ENCODE measurements around the gene XRCC3.
A peak's percentile ranks its signal among the peaks of the same experiment; 100 is the strongest.

XRCC3 gene

DNA sequence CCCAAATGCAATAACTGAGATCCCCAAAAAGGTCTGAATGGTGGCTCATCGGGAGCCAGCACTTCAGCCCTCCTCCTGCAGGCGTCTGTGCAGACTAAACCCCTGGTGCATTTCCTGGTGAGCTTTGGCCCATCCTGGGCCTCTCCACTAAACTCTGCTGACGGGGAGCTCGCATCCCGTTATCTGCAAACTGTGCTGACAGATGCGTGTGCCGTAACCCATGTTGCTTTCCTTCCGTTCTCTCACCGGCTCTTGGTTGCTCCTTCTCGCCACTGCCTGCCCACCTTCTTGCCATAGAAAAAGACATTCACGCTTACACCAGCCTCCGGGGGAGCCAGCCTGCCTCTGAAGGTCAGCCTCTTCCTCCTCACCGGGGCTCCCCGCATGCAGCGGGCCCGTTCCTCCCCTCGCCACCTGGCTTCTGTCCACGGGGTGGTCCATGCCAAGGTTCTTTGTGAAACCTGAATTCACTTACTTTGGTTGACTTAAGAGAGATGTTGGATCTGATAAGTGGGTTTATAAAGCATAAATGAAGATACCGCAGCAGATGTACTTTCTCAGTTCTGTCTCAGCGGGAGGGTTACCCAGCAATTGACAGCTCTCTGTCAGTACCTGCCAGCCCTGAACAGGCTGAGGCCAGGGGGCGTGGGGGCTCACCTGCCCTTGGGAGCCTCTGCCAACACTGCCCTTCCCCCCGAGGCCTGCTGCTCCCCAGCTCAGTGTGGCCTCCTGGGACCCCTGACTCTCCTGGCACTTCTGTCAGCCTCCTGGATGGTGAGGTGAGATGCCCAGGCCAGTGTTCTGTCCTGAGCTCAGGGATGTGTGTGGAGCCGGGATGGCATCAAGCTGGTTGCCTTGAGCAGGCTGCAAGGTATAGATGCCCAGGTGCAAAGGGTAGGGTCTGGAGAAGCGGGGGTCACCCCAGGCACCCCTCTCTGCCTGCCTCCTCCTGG lies 14.5 kb upstream of the XRCC3 start:
- in situ Hi-C loops (cut with MboI; ENCODE audit: low pct_unique_long_range_greater_than_20kb, low sequenced_read_pairs) = no loop called here
- no peak for DNase-seq

DNA sequence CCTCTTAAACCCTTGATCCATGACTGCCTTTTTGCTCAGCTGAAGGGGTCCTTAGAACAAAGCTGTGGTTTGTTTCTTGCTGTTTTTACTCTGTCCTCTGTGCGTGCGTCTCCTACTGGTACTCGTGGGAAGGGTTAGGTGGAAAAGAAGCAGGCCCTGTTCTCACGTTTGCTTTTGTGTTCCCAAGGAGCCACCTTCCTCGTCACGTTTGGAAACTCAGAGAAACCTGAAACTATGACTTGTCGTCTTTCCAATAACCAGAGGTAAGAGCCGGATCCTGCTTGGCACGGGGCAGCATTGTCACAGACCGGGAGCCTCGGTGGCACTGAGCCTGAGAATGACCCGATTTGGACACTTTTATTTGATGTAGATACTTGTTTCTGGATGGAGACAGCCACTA lies 13.5 kb upstream of the XRCC3 start:
- in situ Hi-C loops (cut with MboI; ENCODE audit: low pct_unique_long_range_greater_than_20kb, low sequenced_read_pairs) = no loop called here
- no peak for DNase-seq

DNA sequence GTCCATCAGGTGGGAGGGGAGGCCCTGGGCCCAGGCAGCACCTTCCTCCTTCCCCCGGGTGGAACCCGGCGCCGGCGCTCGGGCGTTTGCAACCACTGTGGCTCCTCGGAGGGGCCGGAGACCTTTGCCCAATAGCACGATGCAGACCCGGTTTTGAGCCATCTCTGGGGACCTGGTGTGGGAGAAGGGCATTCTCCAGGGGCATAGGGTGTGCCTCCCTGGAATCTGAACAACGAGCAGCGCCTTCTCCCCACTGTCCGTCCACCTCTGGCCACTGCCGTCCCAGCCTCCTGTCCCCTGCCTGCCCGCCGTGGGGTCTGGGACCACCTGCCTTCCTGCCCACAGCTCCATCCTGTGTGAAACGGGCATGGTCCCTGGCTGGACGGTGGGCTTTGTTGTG lies 12.9 kb upstream of the XRCC3 start:
- in situ Hi-C loops (cut with MboI; ENCODE audit: low pct_unique_long_range_greater_than_20kb, low sequenced_read_pairs) = no loop called here
- DNase-seq = no peak

DNA sequence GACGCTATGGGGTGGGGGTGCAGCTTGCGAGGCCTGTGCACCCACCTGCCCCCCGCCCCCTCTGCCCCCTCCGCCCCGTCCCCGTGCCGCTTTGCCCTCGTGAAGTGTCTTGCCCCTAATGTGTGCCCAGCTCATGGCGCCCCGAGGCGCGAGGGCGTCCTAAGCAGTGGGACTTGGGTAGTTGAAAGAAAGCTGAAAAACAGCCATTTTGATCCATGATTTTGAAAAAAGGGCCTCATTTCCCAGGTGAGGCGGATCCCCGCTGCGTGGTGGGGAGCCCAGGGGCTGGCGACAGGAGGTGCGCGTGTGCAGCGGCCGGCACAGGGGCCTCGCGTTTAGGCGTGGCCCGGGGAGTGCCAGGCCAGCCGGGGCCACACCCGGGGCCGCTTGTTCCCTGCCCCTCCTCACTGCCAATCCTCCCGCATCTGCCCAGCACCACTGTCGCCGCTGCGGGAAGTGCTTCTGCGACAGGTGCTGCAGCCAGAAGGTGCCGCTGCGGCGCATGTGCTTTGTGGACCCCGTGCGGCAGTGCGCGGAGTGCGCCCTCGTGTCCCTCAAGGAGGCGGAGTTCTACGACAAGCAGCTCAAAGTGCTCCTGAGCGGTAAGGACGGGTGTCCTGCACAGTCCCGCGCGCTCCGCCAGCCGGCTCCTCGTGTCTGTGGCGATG lies 12.2 kb upstream of the XRCC3 start:
- DNase-seq = no peak
- in situ Hi-C loops (cut with MboI; ENCODE audit: low pct_unique_long_range_greater_than_20kb, low sequenced_read_pairs) = no loop called here

DNA sequence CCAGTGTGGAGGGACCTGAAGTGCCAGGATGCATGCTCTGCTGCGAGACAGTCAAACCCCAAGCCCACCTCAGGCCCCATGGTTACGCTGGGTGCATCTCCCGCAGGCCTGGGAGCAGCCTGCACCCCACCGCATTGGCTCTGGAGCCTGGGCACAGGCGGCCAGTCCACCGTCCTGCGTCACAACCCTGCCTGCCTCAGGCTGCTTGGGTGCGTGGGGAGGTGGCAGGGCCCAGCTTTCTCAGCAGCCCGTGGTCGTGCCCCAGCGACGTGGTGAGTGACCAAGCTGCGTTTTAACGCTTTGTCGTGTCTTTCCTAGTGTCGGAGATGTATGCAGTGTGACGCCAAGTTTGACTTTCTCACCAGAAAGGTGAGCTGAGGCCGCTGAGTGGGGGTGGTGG lies 11.2 kb upstream of the XRCC3 start:
- no peak for DNase-seq
- in situ Hi-C loops (cut with MboI; ENCODE audit: low pct_unique_long_range_greater_than_20kb, low sequenced_read_pairs) = no loop called here

DNA sequence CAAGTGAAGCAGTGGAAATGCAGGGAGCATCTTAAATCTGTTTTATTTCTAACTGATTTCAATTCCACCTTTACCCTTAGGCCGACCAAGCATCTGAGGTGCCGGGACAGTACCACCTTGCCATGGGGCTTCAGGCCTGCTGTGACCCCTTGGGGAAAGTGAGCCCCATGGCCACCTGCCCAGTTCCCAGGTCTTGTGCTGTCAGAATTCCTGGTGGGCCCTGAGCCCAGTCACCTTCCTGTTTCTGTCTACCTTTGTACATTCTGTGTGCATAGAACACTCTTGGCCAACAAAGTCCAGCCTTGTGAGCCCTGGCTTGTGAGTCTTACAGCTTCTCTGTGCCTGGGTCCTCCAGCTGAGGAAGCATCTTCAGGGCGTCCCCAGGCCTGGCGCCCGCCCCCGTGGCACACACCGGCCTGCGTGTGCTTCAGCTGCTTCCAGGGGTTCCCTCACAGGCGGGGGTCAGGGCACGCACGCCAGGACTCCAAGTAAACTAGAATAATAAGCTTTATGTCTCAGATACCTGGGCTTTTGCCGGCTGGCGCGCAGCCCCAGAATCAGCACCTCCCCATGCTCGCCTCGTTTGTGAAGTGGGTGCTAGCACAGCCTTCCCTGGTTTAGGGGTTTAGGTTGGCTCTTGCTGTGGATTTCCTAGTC lies 10.6 kb upstream of the XRCC3 start:
- in situ Hi-C loops (cut with MboI; ENCODE audit: low pct_unique_long_range_greater_than_20kb, low sequenced_read_pairs) = no loop called here
- no peak for DNase-seq

DNA sequence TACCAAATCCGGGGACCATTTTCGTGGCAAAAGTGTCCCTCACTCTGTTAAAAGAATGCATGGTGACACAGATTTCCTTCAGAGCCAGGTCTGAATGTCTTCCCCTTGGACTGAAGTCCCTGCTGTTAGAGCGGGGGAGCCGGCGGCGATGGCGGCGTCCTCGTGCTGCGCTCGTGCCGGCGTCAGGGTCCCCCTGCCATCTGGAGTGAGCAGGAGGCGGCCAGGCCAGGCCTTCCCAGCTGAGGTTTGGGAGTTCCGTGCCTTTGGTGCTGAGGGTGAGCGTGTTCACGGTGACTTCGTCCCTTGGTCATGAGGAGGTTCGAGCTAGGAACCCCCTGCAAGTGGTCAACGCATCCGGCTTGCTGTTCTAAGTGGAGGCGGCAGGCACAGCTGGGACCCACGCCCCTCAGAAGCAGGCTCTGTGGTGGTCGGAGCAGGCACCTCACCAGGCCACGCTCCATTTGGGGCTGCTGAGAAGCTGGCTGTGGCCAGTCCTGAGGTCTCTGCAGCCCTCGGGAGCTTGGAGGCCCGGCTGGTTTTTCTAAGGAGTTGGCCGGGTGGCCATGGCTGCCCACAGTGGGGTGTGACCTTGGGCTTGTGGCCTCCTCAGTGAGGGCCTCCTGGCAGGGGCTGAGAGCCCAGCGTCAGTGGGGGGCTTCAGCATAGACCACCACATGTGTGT lies 9.9 kb upstream of the XRCC3 start:
- no peak for DNase-seq
- in situ Hi-C loops (cut with MboI; ENCODE audit: low pct_unique_long_range_greater_than_20kb, low sequenced_read_pairs) = no loop called here

DNA sequence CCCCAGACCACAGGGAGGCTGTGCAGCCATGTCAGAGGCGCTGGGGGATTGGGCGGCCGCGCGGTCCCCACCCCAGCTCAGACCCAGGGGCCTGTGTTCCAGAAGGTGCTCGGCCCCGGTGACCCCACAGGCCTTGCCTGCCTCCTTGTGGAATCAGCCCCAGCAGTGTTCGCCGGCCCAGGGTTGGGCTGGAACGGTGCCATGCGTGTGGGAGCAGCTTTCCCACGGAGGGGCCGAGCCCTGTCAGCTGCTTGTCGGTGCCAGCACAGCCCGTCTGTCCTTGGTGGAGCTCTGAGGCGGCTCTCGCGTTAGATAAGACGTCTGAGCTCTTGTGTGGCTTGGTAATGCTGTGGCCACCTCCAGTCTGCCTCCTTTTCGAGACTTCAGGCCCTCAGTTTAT lies 8.9 kb upstream of the XRCC3 start:
- in situ Hi-C loops (cut with MboI; ENCODE audit: low pct_unique_long_range_greater_than_20kb, low sequenced_read_pairs) = no loop called here
- DNase-seq = no peak

DNA sequence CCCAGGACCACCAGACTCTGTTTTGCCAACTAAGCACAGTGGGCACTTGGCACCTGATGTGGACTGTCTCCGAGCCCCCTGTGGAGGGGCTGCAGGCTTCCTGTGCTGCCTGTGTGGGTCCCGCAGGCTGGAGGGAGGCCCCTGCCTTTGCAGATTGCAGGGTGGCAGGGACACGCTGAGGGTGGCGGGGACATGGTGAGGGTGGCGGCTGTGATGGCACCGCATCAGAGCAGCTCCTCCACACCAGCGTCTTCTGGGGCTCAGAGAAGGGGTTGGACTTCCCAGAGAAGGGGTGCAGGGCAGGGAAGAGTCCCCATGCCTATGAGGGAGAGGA lies 8.5 kb upstream of the XRCC3 start:
- DNase-seq = no peak
- in situ Hi-C loops (cut with MboI; ENCODE audit: low pct_unique_long_range_greater_than_20kb, low sequenced_read_pairs) = no loop called here

DNA sequence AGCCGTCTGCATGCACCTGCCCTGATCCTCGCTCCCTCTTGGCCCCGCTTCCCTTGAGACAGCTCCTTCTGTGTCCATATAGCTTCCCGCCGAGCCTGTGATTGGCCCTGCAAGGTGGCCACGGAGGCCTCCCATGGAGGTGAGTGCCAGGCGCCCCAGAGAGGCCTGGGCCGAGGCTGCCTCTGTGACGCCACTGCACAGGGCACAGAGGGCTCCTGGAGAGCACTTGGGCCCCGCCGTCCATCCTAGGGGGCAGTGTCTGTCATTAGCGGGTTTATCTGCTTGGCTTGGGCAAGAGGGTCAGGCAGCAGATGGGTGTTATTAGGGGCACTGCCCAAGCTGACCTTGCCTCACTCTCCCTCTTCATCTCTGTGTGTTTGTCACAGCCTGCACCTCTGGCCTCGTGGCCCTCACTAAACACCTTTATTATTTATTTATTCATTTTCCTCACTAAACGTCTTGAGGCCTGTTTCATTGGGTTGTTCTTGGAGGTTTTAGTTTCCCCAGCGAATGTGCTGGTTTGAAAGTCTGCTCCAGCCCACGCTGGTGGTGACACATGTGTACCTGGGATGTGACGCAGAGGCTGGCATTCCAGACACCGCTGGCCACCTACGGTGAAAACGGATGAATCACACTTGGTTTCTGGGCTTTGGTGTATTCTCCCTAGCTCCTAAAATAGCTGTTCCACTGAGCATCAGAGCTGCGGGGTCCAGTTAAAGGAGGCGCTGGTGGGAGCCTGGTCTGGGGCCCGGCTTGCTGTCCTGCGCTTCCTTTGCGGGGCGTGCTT lies 6.3 kb upstream of the XRCC3 start:
- in situ Hi-C loops (cut with MboI; ENCODE audit: low pct_unique_long_range_greater_than_20kb, low sequenced_read_pairs) = no loop called here
- no peak for DNase-seq

DNA sequence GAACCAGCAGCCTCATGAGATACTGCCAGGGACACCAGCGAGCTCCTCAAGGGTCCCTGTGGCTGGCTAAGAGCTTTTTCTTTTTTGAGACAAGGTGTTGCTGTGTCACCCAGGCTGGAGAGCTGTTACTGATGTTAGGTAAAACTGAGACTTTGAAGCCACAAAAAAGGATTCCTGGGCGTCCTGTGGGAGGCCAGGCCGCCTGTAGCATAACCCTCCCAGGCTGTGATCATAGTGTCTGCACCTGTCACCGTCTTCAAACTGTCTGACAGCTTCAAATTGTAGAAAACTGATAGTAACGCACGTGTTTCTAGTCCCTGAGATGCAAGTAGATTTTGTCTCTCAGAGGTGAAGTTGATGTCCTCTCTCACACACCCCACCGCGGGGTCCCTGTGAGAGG lies 4.5 kb upstream of the XRCC3 start:
- in situ Hi-C loops (cut with MboI; ENCODE audit: low pct_unique_long_range_greater_than_20kb, low sequenced_read_pairs) = no loop called here
- DNase-seq = no peak

DNA sequence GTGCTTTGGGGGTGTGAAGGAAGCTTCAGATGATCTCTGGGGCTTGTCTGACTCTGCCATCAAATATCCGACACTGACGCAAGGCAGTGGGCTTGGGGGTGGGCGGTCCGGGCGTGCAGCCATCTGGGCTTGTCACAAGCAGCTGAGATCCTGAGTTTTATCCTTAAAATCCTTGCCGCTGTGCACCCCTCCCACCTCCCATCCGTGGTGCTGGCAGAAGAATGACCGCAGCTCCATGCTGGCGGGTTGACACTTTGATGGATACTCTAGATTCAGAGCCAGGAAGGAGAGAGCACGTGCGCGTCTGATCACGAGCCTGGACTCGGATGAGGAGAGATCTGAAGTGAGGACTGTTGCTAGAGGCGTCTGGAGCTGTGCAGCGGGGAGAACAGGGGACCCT lies 3.3 kb upstream of the XRCC3 start:
- no peak for DNase-seq
- in situ Hi-C loops (cut with MboI; ENCODE audit: low pct_unique_long_range_greater_than_20kb, low sequenced_read_pairs) = no loop called here

DNA sequence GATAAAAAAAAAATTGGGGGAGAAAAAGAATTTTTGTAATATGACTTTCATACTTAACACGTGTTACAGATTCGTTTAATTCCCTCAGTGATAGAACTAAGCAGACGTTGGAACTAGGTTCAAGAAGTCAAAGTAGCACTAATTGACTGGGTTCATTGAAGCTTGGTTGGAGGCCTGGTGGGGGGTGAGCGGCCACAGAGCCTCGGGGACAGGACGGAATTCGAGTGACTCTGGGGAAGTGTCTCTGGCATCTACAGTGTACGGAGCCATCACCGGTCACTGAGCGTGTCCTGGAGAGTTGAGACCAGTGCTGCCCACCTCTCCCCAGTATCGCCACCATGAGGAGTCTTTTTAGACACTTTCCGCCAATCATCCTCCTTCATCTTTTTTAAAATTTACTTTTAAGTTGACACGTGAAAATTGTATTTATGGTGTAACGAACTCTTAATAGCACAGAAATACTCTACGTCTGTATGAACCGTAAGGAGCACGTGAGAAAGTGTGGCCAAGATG lies 1.7 kb upstream of the XRCC3 start:
- no peak for DNase-seq
- in situ Hi-C loops (cut with MboI; ENCODE audit: low pct_unique_long_range_greater_than_20kb, low sequenced_read_pairs) = no loop called here

DNA sequence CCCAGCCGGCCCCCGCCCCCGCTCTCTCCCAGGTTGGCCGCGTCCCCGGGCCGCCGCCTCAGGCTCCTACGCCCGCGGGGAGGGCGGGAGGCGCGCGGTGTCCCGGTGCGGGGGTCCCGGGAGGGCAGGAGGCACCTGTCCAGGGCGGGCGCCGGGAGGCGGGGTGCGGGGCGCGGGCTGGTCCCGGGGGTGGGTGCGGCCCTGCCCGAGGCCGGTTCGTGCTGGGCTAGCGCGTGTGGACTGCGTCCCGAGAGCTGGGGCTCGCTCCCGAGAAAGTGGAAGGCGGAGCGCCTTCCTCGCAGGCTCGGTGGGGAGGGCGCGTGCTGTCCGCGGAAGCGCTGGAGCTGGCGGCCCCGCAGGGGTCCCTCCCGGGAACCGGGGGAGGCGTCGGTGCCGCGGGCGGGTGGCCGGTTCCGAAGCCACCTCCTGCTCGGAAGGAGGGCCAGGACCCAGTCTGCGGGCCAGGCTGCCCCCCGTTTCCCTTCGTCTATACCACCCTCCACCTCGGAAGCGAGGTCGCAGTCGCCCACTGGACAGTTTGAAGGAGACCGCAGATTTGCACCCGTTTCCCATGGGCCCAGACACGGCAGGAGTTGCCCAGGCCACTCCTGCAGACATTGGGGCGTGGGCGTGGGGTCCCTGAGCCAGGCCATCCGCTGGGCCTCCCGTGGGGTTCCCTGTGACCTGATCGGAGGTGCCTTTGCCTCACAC lies 995 bp upstream of the XRCC3 start:
- peak; percentile 17 for DNase-seq
- in situ Hi-C loops (cut with MboI; ENCODE audit: low pct_unique_long_range_greater_than_20kb, low sequenced_read_pairs) = no loop called here

DNA sequence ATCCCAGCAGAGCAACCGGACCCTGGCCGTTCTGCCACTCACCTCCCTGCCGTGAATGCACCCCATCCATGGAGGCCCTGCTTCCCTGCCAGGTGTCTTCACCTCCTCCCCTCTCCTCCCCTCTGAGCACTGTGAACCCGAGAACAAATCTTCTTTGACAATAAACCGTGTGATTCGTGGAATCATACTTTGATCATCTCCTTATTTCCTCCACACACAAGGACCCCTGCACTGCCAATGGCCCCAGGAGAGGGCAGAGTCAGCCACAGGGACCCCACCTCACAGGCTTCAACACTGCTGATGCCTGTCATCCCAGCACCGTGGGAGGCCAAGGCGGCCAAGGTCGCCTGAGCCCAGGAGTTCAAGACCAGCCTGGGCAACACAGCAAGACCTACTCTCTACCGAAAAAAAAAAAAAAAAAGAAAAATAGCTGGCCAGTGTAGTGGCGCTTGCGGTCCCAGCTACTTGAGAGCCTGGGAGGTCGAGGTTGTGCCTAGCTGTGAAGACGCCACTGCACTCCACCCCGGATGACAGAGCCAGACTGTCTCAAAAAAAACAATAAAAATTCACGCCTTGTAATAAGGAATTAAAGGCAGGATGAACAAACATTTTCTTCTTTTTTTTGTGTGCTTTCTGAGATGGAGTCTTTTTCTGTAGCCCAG lies 1.1 kb downstream of the XRCC3 start:
- DNase-seq = no peak
- in situ Hi-C loops (cut with MboI; ENCODE audit: low pct_unique_long_range_greater_than_20kb, low sequenced_read_pairs) = no loop called here

DNA sequence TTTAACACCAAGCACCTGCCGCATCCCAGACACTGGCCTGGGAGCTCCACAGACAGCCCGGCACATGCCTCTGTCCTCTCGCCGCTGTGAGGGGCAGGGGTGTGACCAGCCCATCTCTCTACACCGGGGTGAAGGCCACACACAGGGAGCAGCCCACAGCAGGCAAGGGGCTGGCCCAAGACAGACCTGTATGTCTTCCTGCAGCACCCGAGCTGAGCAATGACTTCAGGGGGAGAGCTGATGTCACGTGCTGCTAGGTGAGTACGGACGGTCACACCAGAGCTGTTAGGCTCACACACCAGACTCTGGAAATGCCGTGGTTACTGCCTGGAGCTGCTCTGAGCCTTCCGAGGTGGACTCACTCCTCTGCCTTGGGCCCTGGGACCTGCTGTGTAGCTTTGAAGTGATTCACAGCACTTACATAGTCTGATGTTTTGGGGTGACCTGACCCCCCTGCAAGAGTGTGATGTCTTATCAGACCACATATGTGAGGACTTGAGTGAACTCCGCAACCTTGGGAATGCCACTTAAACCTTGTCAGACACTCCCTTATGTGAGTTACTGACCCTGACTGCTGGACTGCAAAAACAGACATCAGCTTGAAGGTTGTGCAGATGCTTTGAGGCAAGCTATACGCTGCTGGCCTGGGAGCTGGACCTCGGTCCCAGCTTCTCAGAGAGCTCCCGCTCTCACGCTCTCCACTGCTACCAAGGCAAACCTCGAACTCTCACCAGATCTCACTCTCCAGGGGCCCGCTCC lies 1.8 kb downstream of the XRCC3 start:
- in situ Hi-C loops (cut with MboI; ENCODE audit: low pct_unique_long_range_greater_than_20kb, low sequenced_read_pairs) = no loop called here
- DNase-seq = no peak

DNA sequence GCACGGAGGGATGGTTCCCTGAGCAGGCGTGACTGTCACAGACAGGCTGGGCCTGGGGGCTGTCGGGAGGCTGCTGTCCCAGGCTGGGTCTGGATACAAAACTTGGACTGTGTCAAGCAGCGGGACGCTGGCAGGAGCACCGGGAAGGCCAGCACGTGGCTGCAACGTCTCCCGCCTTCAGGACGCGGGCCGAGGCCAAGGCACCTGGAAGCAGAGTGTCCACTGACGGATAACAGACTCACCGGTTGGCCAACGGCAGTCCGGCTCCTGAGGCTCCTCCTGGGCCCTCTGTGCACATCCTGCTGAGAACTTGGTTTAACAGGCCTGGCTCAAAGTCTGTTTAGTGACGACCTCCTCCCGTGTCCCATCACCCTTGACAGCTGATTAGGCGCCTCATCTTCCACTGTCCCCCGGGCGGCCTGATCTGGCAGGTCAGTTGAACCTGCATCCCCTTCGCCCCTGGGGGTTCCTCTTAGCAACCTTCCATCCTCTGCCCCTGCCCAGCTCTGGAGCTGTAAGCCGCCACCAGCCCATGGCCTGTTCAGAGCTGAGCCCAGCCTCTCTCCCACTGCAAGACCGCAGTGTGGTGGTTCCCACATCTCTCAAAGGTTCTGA lies 2.5 kb downstream of the XRCC3 start:
- DNase-seq = no peak
- in situ Hi-C loops (cut with MboI; ENCODE audit: low pct_unique_long_range_greater_than_20kb, low sequenced_read_pairs) = no loop called here
